HG02759 (cell line): ENCODE results near the gene CD22.

Experiments used
- ATAC-seq: cut with Tn5 transposase; IDR thresholded peaks from one replicate; pipeline ENCODE4 v1.9.1; 2021; ENCODE audit warnings: mild to moderate bottlenecking, moderate library complexity; ENCODE audit not compliant: unreplicated experiment

Gene CD22

DNA sequence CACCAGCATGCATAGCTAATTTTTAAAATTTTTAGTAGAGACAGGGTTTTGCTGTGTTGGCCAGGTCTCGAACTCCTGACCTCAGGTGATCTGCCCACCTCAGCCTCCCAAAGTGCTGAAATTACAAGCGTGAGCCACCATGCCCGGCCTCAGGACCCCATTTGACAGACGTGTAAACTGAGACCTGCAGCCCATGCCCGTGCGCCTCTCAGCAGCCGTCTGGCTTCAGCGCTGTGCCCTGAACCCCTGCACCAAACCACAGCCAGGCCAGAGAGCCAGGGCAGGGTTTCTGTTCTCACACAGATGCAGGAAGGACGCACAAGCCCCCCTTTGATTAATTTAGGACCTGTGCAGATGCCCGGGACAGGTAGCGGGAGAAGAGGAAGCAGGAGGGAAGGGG, 11.4 kb downstream of the CD22 start:
- ATAC-seq: no peak

- ATAC-seq: no peak
Measured at GRCh38 chr19:35341006-35341405, 12.0 kb downstream of the CD22 start.

DNA sequence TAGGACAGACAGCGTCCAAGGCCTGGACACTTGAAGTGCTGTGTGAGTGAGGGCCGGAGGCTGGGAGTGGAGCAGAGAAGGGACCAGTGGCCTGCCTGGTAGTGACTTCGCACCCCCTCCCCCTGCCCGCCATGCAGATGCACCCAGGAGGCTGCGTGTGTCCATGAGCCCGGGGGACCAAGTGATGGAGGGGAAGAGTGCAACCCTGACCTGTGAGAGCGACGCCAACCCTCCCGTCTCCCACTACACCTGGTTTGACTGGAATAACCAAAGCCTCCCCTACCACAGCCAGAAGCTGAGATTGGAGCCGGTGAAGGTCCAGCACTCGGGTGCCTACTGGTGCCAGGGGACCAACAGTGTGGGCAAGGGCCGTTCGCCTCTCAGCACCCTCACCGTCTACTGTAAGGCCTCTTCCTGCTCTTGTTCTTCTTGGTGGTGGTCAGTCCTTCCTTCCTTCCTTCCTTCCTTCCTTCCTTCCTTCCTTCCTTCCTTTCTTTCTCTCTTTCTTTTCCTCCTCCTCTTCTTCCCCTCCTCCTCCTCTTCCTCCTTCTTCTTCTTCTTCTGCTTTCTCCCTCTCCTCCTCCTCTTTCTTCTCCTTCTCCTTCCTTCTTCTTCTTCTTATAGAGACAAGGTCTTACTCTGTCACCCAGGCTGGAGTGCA, 12.7 kb downstream of the CD22 start:
- no peak for ATAC-seq

DNA sequence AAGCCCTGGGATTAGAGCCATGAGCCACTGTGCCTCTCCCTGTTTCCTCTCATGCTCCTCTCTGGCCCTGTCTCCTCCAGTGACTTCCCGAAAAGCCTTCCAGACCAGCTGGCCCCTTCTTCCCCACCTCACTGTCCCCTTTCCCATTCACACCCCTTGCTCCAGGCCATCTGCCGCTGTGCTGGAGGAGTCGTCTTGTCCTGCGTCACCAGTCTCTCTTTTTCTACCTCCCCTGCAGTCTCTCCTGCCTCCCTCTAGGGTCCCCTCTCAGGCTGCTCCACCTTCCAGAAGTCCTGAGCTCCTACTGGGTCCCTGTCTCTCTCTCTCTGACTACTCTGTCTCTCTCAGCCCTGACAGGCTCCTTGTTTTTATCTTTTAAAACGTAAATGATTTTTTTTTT, 13.4 kb downstream of the CD22 start:
- no peak for ATAC-seq

DNA sequence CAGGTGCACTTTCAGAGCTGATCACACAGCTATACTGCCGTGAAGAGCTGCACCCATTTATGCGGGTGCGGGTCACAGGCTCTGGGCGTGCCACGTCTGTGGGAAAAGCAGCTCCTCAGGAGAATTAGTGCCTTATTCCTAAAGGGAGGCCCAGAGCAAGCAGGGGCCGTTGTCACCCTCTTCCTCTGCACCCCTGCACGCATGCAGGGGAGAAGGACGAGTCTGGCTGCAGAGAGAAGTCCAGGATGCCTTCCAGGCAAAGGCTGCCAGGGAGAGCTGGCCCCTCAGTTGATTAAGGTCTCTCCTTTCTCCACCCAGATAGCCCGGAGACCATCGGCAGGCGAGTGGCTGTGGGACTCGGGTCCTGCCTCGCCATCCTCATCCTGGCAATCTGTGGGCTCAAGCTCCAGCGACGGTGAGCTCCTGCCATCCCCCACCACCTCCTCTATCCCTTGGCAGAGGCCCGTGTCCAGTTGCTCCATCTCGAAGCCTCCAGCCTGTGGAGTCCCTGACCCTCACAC, 15.6 kb downstream of the CD22 start:
- no peak for ATAC-seq

GRCh38 chr19:35345671-35346111, 16.7 kb downstream of the CD22 start:
- no peak for ATAC-seq

DNA sequence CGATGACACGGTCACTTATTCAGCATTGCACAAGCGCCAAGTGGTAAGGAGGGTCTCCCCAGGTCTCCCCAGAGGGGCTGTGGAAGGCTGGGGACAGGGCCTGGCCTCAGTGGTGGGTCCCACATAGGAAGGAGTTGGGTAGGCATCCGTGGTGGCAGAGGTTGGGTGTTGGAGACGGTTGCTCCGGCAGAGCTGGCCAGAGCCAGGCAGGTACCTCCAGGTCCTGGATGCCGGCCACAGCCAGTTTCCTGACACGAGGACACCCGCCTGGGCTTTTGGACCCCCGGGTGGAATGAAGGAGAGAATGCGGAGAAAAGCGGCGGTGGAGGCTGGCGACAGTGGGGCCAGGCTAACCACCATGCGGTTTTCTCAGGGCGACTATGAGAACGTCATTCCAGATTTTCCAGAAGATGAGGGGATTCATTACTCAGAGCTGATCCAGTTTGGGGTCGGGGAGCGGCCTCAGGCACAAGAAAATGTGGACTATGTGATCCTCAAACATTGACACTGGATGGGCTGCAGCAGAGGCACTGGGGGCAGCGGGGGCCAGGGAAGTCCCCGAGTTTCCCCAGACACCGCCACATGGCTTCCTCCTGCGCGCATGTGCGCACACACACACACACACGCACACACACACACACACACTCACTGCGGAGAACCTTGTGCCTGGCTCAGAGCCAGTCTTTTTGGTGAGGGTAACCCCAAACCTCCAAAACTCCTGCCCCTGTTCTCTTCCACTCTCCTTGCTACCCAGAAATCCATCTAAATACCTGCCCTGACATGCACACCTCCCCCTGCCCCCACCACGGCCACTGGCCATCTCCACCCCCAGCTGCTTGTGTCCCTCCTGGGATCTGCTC, 17.4 kb downstream of the CD22 start:
- peak; percentile 35 for ATAC-seq

DNA sequence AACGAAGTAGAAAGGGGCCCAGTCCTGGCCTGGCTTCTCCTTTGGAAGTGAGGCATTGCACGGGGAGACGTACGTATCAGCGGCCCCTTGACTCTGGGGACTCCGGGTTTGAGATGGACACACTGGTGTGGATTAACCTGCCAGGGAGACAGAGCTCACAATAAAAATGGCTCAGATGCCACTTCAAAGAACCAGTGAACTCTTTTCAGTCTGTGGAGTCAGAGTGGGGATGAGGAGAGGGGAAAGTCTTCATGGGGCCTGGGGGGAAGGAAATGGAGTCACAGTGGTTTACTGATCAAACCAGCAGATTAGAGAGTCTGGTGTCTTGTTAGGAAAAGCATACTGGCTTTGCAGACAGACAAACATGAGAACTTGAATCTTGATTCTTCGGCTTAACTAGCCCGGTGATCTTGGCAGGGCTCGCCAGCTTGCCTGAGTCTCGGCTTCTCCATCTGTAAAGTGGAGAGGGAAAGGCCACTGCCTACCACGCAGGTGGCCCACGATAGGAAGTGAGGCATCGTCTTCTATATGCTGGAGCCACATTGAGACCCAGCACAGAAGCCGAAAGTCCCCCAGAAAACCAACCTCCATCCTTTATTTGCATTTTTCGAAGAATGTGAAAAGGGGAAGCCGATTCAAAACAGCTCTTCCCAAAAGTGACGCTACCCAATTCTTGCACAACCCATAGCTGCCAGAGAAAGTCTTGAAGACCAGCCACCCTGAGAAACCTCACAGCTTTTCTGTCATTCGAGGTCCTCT, 18.4 kb downstream of the CD22 start, which contains the start of gene FFAR1:
Gene FFAR1, plus strand, starts transcription at position 732 of the 759 bp plus-strand sequence. CDS start 3,650 bp downstream, outside the sequence.
- peak; percentile 61 for ATAC-seq

GRCh38 chr19:35347930-35348298, 18.9 kb downstream of the CD22 start:
- no peak for ATAC-seq

DNA sequence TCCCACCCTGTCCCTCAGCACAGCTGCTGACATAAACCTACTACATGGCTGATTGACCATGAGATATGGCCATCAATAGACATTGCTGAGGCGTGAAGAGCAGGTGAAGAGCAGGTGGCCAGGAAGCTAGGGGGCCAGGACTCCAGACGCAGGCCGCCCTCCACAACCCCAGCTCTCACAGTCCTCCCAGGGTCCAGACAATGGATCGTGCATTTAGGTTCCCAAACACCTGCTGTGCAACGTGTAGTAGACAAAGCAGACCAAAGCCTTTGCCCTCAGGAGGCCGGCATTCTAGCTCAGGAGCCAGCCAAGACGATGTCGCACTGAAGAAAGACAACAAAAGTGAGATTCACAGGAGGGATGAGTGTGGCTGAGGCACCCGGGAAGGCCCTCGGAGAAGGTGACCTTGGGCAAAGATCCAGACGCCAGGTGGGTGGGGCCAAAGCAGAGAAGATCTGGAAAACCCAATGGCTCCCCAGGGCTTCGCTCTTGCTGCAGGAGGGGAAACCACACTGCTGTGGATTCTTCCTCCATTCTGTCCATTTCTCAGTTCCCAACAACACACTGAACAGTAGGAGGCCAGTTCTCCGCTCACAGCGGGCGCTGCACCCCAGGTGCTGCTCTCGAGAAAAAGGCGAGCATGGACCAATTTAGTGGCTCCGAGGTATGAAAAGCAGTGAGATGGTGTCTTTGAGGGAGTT, 20.1 kb downstream of the CD22 start:
- no peak for ATAC-seq

DNA sequence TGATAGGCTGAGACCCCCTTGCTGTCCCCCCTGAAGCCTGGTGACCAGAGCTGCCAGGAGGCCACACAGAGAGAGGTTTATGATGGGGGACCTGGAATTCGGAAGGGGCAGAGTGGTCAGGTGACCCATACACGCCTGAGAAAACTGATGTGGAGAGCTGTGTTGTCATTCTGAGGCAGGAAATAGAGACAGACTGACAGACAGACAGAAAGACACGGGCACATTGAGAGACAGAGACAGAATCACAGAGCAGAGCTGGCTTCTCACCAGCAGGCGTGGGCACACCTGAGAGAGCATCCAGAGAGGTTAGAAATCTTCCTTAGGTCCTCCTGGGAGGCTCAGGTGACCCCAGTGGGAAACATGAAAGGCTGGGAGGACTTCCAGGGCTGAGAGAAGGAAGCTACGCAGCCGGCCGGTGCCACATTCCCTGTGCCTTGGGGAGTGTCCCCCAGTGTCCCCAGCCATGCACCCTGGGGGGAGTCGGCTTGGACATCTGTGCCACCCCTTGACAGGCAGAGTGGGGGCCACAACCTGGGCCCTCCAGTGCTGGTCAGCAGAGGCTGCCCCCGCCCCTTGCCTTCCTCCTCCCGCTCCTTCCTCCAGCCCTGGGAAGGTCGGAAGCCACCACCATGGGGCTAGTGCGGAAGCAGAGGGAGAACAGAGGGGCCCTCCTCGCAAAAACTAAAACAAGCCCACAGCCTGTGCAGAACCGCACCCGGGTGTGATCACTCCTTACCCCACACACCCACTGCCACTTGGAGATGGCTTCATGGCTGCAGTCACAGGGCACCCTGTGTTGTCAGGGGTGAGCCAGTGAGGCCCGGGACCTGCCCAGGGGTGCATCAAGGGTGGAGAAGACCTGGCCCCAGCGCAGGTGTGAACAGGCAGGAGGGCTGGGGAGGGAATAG, 20.9 kb downstream of the CD22 start:
- no peak for ATAC-seq

- no peak for ATAC-seq
Measured at GRCh38 chr19:35350591-35350990, 21.6 kb downstream of the CD22 start.

DNA sequence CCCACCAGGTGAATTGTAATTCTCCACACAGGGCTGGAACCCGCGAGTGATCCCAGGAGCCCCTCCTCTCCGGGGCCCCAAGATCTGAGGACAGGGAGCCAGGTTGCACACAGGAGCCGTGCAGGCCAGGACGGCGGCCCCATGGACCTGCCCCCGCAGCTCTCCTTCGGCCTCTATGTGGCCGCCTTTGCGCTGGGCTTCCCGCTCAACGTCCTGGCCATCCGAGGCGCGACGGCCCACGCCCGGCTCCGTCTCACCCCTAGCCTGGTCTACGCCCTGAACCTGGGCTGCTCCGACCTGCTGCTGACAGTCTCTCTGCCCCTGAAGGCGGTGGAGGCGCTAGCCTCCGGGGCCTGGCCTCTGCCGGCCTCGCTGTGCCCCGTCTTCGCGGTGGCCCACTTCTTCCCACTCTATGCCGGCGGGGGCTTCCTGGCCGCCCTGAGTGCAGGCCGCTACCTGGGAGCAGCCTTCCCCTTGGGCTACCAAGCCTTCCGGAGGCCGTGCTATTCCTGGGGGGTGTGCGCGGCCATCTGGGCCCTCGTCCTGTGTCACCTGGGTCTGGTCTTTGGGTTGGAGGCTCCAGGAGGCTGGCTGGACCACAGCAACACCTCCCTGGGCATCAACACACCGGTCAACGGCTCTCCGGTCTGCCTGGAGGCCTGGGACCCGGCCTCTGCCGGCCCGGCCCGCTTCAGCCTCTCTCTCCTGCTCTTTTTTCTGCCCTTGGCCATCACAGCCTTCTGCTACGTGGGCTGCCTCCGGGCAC, 22.6 kb downstream of the CD22 start:
- no peak for ATAC-seq

DNA sequence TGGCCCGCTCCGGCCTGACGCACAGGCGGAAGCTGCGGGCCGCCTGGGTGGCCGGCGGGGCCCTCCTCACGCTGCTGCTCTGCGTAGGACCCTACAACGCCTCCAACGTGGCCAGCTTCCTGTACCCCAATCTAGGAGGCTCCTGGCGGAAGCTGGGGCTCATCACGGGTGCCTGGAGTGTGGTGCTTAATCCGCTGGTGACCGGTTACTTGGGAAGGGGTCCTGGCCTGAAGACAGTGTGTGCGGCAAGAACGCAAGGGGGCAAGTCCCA, 23.1 kb downstream of the CD22 start:
- ATAC-seq: no peak

DNA sequence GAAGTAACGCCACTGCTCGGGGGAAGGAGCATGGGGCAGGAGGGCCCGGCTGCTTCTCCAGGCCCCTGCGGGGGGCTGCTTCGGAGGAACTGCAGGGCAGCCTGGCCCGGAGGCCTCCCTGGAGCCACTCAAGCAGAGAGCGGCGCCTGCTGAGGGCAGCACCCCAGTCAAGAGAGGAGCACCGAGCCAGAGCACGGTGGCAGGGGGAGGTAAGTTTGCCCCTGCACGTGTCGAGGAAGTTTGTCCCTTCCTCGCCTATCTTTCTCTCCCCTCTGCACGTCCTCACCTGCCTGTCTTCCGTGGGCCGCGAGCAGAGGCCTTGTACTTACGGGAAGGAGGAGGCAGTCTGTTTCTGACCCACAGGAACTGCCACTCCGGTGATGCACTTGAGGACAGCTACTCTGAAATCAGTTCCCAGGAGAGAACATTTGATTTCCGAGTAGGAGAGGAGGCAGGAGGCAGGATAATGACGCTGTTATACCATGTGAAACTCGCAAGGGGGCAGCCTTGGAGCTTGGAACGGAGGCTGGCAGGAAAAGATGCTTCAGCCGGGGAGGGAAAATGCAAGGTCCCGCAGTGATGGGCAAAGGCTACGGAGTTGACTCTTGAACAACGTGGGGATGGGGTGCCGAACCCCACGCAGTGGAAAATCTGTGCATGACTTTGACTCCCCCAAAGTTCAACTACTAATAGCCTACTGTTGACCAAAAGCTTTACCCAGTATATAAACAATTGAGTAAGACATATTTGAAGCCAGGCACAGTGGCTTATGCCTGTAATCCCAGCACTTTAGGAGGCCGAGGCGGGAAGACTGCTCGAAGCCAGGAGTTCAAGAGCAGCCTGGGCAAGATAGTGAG, 23.7 kb downstream of the CD22 start:
- ATAC-seq: no peak

- ATAC-seq: no peak
Measured at GRCh38 chr19:35353635-35354034, 24.6 kb downstream of the CD22 start.

DNA sequence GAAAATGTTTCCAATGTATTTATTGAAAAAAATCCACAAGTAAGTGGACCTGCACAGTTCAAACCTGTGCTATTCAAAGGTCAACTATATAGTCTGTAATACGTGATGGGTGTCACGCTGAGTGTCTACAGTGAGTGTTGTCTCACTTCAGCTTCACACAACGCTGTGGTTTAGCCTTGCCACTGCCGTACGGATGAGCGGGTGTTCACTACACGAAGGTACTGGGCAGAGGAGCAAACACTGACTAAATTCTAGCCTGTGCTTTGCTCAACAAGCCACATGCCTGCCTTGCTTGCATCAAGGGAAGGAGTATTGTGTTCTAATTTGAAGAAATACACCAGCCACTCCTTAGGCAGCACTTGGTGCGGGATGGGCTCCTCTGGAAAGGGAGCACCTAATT, 25.9 kb downstream of the CD22 start:
- no peak for ATAC-seq

DNA sequence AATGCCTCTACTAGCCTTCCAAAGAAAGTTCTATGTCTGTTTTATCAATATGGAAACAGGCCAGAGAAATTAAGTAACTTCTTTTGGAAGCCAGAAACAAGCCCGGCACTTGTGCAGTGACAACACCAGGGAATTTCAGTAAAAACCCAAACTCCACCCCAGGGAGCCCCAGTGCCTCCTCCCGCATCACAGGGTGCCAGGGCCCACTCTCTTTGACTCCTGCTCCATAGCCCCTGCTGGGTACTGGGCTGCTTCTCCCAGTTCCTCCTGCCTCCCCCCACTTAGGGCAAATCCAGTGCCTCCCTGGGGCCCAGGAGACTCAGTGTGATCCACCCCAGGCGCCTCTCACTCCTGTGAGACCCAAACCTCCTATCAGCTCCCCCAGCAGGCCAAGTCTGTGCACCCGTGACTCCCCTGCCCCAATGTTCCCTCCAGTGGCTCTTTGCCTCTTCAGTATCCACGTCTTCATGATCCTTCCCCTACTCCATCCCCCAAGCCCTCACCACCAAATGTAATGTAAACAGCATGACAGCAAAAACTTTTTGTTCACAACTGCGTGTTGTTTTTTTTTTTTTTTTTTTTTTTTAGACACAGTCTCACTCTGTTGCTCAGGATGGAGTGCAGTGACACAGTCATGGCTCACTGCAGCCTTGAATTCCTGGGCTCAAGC, 26.9 kb downstream of the CD22 start:
- no peak for ATAC-seq
